H1 (cell line): ENCODE measurements around the gene NMT1. TPM values are rescaled to one million over a fixed set of nuclear protein-coding genes. Genes with fewer than 3 reads are reported as not detected.

Experiments
- FOSL1 ChIP-seq: IDR thresholded peaks from 2 replicates; pipeline ENCODE4 v1.6.1; 2011; ENCODE audit warnings: mild to moderate bottlenecking, low read depth, low read length, moderate library complexity; ENCODE audit not compliant: insufficient read depth
- HDAC6 ChIP-seq: IDR thresholded peaks from one replicate; pipeline ENCODE4 v1.7.1; 2012; ENCODE audit warnings: low read depth, mild to moderate bottlenecking, inconsistent platforms, low read length, moderate library complexity
- KDM1A ChIP-seq: fragments of 200-600, 300-600 bp; sonication (generic); IDR thresholded peaks from 2 replicates; pipeline ENCODE4 v1.7.1; 2016; ENCODE audit warnings: mild to moderate bottlenecking, low read length, borderline replicate concordance
- MAX ChIP-seq: IDR thresholded peaks from 2 replicates; pipeline ENCODE4 v1.6.1; 2012; ENCODE audit warnings: inconsistent platforms
- NANOG ChIP-seq: IDR thresholded peaks from 2 replicates; pipeline ENCODE4 v1.6.1; 2011; ENCODE audit warnings: low read length, low read depth, mild to moderate bottlenecking, inconsistent platforms; ENCODE audit not compliant: insufficient read depth, poor library complexity, severe bottlenecking
- SIX5 ChIP-seq: IDR thresholded peaks from 2 replicates; pipeline ENCODE4 v1.6.1; 2011; ENCODE audit warnings: mild to moderate bottlenecking, low read depth, low read length
- SP4 ChIP-seq: IDR thresholded peaks from 2 replicates; pipeline ENCODE4 v1.6.1; 2012; ENCODE audit warnings: low read length, inconsistent platforms
- YY1 ChIP-seq: IDR thresholded peaks from 2 replicates; pipeline ENCODE4 v1.6.1; 2011; ENCODE audit warnings: low read depth, mild to moderate bottlenecking, low read length
- polyA plus RNA-seq, 7 experiments: library from polyadenylated mRNA; depleted of rRNA in 3 of 7; stranded (reverse) in 5 of 7; unstranded in 2 of 7; fragments of >200 nt in 5 of 7; fragments of 200-250 nt in 2 of 7; gene quantifications; 1 replicate in 5 of 7; 2 replicates in 1 of 7; 4 replicates in 1 of 7; pipeline versions ENCODE4 v1.2.1 to v1.2.3, GENCODE V29; 2011 to 2013; ENCODE audit warnings: missing spikeins in 2 of 7, mixed read lengths in 2 of 7
- total RNA-seq: library from RNA; stranded (reverse); fragmentation: NEBNext Ultra II Directional; extraction: Animal tissue kit (Norgen Biotek cat#: 25700); gene quantifications from 2 replicates; pipeline ENCODE4 v1.2.1, GENCODE V29; 2021

The NMT1 gene
- total and polyA plus RNA-seq, 2 of the 8 experiments (the other 6 are each of a cell fraction or from before 2014, with no cell fraction given) = 42.9 to 149 TPM

GRCh38 chr17:45021607-45022287, 39.4 kb upstream of the NMT1 start (continued):
- TF ChIP-seq FOSL1 (no peak), YY1 (peak; percentile 43; the same call in 1 of the 2 replicates), HDAC6 (no peak), SP4 (0 out of 2 replicates have a peak, but pooled peaks have one; percentile 44), MAX (peak; percentile 10; the same call in 1 of the 2 replicates), NANOG (peak; percentile 7), SIX5 (no peak), KDM1A (no peak)
